Thyroid gland (tissue), 4 donors: ENCODE data around the gene GATA6.

Experiments
- POLR2A ChIP-seq, 2 donors: fragments of 450-650 bp; IDR thresholded peaks; one replicate each; pipeline ENCODE4 v1.6.1; 2017; ENCODE audit warnings: antibody characterized with exemption in 2 of 2, mild to moderate bottlenecking in 2 of 2, moderate library complexity in 1 of 2
- TF ChIP-seq, protein P1 (sequence below), 6 experiments: fragments of 200-600 bp in 3 of 6; fragments of 450-650 bp in 3 of 6; sonication (generic) in 3 of 6; IDR thresholded peaks; one replicate each; pipeline ENCODE4 v1.5.1; 2016 to 2019; ENCODE audit warnings: antibody characterized with exemption in 6 of 6, mild to moderate bottlenecking in 2 of 6, inconsistent platforms in 1 of 6, moderate library complexity in 1 of 6

- TF ChIP-seq, protein P1, sequence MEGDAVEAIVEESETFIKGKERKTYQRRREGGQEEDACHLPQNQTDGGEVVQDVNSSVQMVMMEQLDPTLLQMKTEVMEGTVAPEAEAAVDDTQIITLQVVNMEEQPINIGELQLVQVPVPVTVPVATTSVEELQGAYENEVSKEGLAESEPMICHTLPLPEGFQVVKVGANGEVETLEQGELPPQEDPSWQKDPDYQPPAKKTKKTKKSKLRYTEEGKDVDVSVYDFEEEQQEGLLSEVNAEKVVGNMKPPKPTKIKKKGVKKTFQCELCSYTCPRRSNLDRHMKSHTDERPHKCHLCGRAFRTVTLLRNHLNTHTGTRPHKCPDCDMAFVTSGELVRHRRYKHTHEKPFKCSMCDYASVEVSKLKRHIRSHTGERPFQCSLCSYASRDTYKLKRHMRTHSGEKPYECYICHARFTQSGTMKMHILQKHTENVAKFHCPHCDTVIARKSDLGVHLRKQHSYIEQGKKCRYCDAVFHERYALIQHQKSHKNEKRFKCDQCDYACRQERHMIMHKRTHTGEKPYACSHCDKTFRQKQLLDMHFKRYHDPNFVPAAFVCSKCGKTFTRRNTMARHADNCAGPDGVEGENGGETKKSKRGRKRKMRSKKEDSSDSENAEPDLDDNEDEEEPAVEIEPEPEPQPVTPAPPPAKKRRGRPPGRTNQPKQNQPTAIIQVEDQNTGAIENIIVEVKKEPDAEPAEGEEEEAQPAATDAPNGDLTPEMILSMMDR (IDR thresholded peaks at IDR 0.05), result no peak
- no peak for TF ChIP-seq POLR2A (IDR thresholded peaks at IDR 0.05)
Measured at GRCh38 chr18:22149710-22150109, 19.7 kb upstream of the GATA6 start.
